Measurements from ENCODE around the gene NGEF.

Gene NGEF

DNA sequence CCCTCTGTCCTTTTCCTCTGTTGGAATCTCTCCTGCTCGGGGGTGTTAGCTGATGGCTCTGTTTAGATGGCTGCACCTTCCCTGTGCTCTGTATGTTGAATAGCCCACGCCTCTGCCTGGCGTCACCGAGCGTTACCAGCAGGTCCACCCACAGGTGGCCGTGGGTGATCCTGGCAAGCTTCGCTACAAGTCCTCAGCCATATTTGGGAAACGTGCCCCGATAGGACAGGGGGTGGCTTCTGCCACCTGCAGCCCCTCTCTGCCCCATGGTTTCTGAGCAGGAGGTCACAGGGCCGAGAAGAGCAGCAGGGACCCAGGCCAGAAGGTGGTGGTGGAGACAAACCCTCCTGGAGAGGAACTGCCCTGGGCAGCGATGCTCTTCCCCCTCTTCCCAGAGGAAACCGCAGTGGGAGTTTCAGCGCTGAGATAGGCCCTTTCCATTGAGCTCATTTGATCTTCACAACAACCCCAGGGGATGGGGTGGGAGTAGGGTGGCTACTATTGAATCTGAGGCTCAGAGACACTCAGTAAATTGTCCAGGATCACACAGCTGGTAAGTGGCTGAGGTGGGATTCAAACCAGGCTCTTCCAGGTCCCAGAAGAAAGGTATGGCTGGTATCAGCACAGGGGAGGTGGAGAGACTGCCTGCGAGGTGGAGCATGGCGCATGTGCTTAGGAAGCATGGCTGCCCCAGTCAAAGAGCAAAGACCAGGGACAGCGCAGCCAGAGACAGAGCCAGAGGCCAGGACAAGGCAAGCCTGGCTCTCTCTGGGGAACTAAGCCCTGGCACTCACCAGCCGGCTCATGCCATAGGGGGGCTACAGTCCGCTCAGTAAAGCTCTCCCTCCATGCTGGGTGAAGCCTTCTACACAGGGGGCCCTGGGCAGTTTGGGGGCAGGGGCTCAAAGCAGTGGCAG lies 15.0 kb downstream of the NGEF start:
- FAIRE-seq = no peak

DNA sequence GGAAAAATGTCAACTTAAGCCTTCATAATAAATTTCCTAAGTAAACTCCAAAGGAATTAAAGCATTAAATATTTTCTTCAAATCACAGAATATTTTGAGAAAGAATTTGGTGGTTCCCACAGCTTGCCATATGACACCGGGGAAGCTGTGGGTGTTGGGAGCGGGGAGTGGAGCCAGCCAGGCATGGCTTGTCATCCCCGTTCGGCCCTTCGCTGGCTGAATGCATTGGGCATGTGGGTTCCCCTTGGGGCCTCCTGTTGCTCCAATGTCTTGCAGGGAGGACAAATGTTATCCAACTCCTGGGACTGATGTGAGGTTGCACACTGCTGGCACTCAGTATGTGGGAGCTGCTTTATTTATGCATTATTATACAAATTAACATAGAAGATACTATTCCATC lies 18.6 kb downstream of the NGEF start:
- no peak for FAIRE-seq

DNA sequence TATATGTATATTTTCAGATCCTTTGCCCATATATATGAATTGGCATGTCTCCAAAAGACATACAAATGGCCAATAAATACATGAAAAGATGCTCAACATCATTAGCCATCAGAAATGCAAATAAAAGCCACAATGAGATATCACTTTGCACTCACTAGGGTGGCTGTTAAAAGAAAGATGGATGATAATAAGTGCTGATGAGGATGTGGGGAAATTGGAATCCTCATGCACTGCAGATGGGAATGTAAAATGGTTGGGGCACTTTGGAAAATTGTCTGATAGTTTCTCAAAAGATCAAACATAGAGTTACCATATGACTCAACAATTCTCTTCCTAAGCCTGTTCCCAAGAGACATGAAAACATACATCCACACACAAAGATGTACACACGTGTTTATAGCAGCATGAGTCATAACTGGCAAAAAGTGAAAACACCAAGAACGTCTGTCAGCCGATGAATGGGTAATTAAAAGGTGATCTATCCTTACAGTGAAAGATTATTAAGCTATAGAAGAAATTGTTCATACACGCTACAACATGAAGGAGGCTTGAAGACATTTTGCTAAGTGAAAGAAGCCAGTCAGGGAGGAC lies 19.7 kb downstream of the NGEF start:
- FAIRE-seq = no peak

DNA sequence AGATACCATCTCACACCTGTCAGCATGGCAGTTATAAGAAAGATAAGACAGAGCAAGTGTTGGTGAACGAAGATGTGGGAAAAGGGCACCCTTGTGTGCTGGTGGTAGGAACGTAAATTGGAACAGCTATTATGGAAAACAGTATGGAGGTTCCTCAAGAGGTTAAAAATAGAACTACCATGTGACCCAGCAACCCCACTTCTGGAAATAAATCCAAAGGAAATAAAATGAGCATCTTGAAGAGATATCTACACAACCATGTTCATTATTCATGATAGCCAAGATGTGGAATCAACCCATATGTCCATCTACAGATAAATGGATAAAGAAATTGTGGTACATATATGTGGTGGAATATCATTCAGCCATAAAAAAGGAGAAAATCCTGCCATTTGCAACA lies 26.9 kb downstream of the NGEF start:
- FAIRE-seq = no peak

DNA sequence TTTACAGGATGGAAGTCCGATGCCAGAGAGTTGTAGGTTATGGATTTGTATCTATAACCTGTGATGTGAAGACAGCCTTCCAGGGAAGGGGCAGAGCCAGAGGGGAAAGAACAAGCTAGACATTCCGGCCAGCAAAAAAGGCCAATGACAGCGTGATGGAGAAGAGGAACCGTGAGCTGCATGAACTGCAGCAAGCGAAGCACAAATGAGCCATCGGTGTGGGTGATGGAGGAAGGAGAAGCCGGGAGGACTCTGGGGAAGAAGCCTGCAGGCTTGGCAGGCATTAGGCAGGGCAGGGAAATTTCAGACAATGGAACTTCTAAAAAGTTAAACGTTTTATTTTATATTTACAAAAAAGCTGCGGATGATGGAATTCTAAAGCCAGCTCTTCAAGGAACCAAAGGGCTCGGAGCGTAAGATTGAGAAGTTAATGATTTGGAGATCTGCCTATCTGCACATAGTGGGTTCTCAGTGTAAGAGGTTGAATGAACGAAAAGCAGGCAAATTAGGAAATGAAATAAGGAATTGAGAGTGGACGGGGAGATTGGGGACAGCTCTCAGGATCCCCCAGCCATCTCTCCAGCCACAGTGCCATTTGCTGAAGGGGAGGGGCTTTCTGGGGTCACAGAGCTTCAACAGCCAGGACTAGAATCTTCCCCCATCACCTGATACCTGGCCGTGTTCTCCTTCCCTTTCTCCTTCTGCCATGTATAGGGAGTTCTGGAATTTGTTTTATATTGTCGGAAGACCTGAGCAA lies 28.4 kb downstream of the NGEF start:
- FAIRE-seq = no peak

DNA sequence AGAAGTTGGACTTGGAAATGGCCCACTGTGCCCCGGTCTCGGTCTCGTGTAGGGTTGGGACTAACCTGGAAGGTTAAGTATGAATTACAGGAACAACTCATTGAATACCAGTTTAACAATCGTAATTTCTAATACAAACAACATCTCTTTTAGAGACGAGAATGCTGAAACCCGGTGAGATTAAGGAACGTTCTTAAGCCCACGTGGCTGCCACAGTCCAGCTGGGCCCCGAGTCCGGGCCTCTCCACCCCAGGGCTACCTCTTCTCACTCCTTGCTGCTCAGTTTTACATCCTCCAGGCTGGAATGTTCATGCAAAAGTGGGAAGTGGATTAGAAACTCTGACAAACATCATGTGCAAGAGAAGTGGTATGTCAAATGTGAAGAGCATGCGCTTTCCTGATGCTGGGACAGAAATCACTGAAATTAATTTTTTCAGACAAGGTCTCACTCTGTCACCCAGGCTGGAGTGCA lies 29.4 kb downstream of the NGEF start:
- FAIRE-seq = no peak

DNA sequence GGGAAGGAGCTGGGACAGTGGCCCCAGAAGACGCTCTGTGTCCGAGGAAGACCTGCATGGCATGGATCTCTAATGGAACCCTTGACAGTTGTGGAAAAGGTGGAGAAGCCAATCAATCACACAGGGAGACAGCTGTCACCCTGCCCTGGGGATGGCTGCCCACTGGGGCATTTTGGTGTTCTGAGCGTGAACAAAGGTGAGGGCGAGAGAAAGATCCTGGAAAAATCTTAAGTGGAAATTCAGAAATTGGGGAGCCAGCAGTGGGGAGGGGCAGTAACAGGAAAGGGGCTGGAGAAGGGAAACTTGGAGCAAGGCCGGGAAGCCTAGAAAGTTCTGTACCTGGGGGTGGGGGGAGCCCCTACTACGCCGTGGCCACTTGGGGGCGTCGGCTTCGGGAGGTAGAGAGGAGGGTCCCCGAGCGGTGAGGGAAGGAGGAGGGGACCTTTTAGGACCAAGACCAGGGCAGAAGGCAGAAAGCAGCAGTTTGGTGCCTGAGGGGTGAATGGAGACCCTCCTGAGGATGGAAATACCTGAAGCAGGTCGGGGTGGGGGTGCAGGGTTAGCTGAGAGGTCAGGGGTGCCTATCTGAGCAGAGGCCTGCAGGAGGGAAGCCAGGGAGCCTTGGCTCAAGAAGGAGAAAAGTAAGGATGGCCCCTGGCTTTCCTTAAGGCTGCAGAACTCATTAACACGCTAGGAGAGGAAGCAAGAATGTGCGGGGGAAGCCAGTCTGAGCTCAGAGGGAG lies 30.0 kb downstream of the NGEF start:
- FAIRE-seq = no peak

DNA sequence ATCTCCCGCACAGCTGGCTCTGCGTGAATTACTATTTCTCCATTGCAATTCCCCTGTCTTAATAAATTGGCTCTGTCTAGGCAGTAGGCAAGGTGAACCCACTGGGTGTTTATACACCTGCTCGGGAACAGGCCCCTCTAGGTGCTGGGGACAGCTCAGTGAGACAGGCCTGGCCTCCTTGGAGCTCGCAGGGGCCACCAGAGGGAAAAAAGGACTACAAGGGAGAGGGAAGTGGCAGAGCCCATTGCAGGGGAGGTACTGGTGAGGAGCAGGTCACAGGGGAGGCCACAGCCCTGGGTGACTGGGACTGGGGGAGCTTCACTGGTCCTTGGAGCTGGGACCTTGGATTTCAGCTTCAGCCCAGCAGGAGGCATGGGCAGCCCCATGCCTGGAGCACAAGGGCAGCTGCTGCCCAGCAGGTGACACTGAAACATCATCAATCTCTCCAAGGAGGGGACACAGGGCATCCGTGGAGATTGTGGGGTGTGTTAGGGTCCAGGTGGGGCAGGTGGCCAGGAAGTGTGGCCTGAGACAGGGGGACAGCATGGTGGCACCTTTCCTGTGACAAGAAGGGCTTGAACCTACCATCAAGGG lies 31.2 kb downstream of the NGEF start:
- FAIRE-seq = no peak

DNA sequence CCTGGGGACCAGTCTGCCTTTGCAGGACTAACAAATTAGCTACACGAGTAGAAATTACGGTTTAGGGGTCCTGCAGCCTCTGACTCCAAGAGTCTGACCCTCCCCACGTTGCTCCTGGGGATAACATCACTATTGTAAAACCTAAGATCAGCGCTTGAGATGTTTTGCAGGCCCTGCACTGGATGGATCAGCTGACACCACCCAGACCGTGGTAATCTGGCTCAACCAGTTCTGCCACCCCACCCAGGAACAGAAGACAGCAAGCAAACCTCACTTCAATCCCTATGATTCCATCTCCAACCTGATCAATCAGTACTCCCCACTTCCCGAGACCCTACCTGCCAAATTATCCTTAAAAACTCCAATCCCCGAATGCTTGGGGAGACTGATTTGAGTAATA lies 31.7 kb downstream of the NGEF start:
- FAIRE-seq = no peak

DNA sequence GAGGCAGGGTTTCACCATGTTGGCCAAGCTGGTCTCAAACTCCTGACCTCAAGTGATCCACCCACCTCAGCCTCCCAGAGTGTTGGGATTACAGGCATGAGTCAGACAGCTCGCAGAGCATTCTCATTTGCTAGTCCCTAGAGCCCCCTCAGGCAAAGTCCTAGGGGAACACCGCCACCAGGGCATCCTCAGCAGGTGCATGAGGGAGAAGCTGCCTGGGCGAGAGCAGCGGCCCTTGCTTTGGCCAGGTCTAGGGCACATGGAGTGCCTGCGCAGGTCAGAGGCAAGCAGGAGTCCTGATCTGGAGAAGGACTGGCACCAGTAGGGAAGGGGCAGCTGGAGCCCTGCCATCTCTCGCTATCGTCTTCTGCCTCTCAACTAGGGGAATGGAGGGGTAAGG lies 32.4 kb downstream of the NGEF start:
- FAIRE-seq = no peak

DNA sequence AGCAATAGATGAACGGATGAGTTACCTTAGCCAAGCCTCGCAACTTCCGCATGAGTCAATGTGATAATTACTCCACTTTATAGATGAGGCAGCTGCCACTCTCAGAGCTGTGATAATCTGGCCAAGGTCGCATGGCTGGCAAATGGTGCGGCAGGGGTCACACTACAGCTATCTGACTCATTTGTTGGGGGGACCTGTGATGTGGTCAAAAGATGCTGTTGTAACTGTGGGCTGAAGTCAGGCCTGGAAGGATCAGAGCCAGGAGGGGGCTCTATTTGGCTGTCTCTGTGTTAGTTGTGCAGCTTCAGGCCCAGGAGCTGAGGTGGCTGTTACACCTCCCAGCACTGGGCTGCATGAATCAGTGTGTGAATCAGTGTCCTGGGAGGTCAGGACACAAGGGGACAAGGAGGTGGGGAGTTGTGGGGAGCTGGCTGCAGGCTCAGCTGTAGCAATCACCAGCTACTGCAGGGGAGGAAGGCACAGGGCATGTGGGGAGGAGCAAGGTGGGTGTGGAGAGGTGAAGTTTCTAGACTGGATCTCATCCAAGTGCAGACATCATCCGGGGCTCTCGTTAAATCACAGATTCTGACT lies 33.1 kb downstream of the NGEF start:
- FAIRE-seq = no peak

DNA sequence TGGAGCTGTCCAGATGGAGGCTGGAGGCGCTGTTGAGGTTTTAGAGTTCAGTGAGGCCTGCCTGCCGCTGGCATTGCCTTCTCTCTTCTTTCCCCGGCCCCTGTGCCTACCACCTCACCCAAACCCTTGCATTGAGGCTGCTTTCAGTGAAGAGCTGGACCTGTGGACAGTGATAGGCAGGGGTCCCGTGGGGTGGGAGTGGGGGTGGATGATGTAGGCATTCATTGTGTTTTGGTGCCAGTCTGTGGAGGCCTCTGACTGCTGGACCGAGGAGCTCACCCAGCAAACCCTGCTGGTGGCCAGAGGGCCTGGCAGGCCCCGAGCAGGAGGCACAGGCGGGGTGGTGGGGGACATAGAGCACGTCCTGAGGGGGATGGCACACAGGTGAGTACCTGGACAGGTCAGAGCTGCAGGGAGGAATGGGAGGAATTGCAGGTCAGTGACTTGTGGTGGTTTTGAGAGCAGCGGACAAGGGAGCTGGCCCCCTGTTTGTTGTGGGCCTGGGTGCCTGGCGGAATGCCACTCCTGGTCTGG lies 35.6 kb downstream of the NGEF start:
- FAIRE-seq = no peak

DNA sequence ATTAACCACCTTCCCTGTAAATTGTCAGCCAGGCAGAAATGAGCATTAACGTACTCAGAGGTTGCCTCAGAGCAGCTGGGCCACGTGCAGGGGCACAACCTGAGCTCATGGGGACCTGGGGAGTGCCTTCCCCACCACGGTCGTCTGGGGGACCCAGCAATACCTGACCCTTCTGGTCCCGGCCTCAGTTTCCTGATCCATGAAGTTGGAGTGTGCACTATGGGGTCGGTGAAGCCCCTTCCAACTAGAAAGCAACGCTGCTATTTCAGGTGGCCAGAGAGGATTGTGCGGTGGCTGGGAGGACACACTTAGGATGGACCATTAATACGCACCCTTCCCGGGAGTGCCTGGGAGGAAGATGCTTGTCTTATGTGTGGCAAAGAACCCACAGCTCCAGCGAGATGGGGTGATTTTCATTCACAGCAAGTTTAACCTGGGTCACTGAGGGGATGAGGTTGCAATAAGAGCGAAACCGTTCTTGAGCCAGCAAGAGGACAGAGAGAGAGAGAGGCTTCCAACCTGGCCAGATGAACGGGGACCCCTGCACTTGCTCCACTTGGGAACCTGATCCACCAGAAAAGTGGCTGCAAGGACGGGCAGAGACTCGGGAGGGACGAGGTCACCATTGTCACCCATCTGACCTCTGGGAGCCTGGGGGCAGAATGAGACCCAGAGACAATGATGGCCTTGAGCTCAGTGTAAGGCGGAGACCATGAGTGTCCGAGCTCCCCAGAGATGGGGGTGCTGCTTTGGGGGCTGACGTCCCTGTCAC lies 36.2 kb downstream of the NGEF start:
- no peak for FAIRE-seq

DNA sequence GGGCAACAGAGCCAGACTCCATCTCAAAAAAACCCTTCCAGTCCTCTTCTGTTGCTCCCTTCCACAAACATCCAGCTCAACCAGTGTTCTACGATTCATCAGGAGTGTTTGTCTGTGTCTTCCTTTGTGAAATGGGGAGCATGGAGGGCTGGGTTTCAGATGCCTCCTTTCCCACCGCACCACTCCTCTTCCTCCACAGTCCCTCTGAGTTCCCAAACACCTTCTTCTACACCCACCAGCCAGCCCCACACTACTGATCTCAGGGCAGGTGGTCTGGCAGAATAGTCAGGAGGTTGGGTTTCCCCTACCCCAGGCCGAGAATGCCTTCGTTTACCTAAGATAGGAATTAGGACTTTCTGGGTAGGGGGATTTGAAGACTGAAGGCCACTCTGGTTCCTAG lies 36.9 kb downstream of the NGEF start:
- no peak for FAIRE-seq

DNA sequence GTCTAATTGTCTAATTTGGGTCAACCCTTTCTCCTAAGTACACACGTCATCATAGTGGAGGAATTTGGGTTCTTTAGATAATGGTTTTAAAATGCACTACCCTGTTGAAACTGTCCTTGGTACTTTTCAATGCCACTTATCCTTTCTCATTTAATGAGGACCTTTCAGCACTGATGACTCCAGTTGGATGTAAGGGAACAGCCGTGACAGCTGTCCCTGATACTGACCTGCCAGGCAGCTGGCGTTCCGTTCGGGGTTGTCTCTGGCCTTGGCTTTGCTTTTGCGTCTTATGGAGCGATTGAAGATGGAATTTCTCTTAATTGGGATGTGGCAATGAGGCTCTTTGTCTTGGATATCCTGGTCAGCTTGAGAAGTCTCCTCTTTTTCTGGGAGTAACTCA lies 38.7 kb downstream of the NGEF start:
- no peak for FAIRE-seq

DNA sequence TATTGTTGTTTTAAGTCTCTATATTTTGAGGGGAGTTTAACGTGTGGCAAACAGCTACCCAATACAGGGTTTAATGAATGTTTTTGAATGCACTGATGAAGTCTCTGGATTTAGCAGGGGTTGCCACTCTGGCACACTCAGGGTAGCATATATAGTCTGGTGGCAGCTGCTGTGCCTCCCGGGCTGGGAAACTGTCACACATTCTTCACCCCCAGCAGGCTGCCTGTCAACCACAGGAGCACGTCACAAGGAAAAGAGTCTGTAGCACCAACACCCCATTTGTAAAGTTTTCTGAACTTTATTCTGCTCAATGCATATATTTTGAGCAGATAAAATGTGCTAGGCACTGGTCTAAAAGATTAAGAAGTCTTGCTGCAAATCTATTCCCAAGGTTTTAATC lies 39.3 kb downstream of the NGEF start:
- no peak for FAIRE-seq

DNA sequence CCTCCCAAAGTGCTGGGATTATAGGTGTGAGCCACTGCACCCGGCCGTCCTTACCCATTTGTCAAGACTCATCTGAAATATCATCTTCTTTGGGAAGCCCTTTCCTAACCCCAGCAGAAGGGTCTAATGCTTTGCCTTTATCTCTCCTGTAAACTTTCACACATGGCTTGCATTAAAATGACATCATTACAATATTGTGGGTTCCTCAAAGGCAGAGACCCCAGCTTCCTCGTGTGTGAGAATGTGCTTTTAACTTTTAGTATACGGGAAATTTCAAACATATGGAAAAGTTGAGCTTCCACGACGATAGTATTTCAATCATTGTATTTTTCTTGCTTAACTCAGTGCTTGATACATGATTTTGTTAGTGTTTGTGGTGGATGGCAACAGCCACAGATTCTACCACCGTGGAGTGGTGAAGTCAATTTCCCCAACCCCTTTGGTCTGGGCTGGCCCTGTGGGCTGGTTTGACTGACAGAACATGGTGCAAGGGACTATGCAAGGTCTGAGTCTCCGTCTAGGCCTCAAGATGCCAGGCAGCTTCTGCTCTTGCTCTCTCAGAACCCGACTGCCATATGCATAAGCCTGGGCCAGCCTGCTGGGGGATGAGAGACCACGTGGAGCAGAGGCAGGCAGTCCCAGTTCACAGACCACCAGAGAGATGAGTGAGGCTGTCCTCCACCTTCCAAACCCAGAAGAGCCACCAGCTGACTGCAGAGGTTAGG lies 39.9 kb downstream of the NGEF start:
- no peak for FAIRE-seq

DNA sequence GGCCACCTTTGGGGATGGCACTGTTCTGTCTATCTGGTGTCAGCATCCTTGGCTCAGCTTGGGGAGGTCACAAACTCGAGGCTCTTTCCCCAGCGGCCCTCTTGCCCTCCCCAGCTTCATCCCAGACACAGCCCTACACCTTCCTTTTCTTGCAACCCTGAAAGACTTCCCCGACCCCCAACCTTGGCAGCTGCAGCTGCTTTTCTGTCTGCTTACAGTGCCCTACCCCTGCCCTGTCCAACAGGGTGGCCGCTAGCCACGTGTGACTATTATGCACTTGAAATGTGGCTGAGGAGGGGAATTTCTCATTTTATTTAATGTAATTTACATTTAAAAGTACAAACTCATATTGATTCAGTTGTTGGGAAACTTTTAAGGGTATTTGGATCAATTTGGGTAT lies 41.3 kb downstream of the NGEF start:
- no peak for FAIRE-seq

DNA sequence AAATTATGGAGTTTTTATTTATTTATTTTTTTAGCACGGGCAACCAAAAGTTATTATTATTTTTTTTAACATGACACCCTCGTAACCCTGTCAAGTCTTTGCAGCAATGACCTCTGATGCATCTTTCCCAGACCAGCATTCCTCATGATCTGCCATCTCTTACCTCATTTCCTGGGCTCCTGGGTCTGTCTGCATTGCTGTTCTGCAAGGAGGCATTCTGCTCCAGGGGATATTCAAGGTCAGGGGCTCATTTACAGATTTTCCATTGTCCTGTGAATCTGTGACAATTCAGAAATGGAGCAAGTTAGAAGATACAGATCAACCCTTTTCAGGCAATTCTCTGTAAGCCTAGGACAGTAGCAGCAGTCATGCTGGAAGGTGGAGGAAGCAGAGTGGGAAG lies 43.0 kb downstream of the NGEF start:
- no peak for FAIRE-seq

DNA sequence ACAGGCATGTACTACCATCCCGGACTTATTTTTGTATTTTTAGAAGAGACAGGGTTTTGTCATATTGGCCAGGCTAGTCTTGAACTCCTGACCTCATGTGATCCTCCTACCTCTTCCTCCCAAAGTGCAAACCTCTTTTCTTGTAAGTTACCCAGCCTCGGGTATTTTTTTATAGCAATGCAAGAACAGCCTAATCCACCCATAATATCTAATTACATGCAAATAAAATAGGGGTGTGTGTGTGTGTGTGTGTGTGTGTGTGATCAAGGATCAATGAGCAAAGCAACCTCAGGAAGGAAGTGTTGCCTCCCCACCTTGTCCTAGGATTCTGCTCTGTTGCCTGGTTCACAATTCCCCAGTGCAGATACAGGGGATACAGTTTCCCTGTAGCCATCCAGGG lies 45.6 kb downstream of the NGEF start:
- FAIRE-seq = no peak

All from colon (tissue), 2 donors.